GM20000 (cell line): ENCODE data around the gene TTYH1.

Experiments used
- DNase-seq: peaks from one replicate; pipeline ENCODE4 v3.0.0; 2012; ENCODE audit warnings: low spot score
- CTCF ChIP-seq: IDR thresholded peaks from 2 replicates; pipeline ENCODE4 v1.5.1; 2012; ENCODE audit warnings: mild to moderate bottlenecking, control low read depth; ENCODE audit errors: extremely low read depth, missing control alignments

The TTYH1 gene

GRCh38 chr19:54415901-54416673 lies 823 bp downstream of the TTYH1 start:
- peak; percentile 58 for DNase-seq
- TF ChIP-seq CTCF: no peak

GRCh38 chr19:54416695-54417491 lies 1.6 kb downstream of the TTYH1 start:
- TF ChIP-seq CTCF: no peak
- no peak for DNase-seq

GRCh38 chr19:54418030-54418929 lies 3.0 kb downstream of the TTYH1 start:
- peak; percentile 84 for DNase-seq

GRCh38 chr19:54418930-54419800 lies 3.9 kb downstream of the TTYH1 start:
- no peak for TF ChIP-seq CTCF
- no peak for DNase-seq

More at GRCh38 chr19:54418030-54418929, 3.0 kb downstream of the TTYH1 start:
- TF ChIP-seq CTCF: no peak

- TF ChIP-seq CTCF: no peak
These were observed 4.8 kb downstream of the TTYH1 start for GRCh38 chr19:54420068-54420382.

GRCh38 chr19:54420383-54421168 lies 5.3 kb downstream of the TTYH1 start:
- no peak for TF ChIP-seq CTCF
- DNase-seq: no peak

More at GRCh38 chr19:54420068-54420382, 4.8 kb downstream of the TTYH1 start:
- DNase-seq: no peak
